Measurements from ENCODE around the gene SLC6A2.

DNA sequence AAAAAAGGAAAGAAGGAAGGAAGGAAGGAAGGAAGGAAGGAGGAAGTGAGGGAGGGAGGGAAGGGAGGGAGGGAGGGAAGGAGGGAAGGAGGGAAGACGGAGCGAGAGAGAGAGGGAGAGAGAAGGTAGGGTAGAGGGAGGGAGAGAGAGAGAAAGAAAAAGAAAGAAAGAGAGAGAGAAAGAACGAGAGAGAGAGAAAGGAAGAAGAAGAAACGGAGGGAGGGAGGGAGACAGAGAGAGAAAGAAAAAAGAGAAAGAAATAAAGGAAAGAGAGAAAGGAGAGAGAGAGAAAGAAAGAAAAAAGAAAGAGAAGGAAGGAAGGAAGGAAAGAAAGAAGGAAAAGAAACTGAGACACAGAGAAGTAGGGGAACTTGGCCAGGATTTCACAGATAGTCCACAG lies 8.4 kb upstream of the SLC6A2 start:
- TF ChIP-seq, protein P1, sequence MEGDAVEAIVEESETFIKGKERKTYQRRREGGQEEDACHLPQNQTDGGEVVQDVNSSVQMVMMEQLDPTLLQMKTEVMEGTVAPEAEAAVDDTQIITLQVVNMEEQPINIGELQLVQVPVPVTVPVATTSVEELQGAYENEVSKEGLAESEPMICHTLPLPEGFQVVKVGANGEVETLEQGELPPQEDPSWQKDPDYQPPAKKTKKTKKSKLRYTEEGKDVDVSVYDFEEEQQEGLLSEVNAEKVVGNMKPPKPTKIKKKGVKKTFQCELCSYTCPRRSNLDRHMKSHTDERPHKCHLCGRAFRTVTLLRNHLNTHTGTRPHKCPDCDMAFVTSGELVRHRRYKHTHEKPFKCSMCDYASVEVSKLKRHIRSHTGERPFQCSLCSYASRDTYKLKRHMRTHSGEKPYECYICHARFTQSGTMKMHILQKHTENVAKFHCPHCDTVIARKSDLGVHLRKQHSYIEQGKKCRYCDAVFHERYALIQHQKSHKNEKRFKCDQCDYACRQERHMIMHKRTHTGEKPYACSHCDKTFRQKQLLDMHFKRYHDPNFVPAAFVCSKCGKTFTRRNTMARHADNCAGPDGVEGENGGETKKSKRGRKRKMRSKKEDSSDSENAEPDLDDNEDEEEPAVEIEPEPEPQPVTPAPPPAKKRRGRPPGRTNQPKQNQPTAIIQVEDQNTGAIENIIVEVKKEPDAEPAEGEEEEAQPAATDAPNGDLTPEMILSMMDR (IDR thresholded peaks at IDR 0.05): no peak
- no peak for TF ChIP-seq EZH2phosphoT487 (IDR thresholded peaks at IDR 0.05)

Measured in neural progenitor cell (in vitro differentiated cells).